WTC11 (cell line): ENCODE measurements around the gene NIN.

ENCODE experiments used
- ATF3 ChIP-seq: sonication (generic); formaldehyde crosslinking; conservative IDR thresholded peaks from 2 replicates; pipeline ENCODE4 v1.8.1; 2022; ENCODE audit warnings: mild to moderate bottlenecking, missing genetic modification reagents
- CTCF ChIP-seq: fragments of 200-600 bp; IDR thresholded peaks from 2 replicates; pipeline ENCODE4 v1.8.0; 2022; ENCODE audit warnings: antibody characterized with exemption
- IRF2 ChIP-seq: sonication (generic); formaldehyde crosslinking; IDR thresholded peaks from 2 replicates; pipeline ENCODE4 v1.8.0; 2022; ENCODE audit warnings: low read depth, missing genetic modification reagents, borderline replicate concordance
- STAT6 ChIP-seq: sonication (generic); formaldehyde crosslinking; conservative IDR thresholded peaks from 2 replicates; pipeline ENCODE4 v1.8.1; 2023; ENCODE audit warnings: mild to moderate bottlenecking, low read depth, missing genetic modification reagents, moderate library complexity

GRCh38 chr14:50796390-50796789, 34.6 kb downstream of the NIN start:
- TF ChIP-seq CTCF (no peak), STAT6 (CRISPR knock-in tag) (no peak), ATF3 (CRISPR knock-in tag) (no peak), IRF2 (CRISPR knock-in tag) (no peak)
